Daoy (cell line): ENCODE data around the gene CHI3L2. TPM values are rescaled to one million over a fixed set of nuclear protein-coding genes. Genes with fewer than 3 reads are reported as not detected.
A peak's percentile ranks its signal among the peaks of the same experiment; 100 is the strongest.

Experiments used
- DNase-seq: peaks from one replicate; pipeline ENCODE4 v3.0.0-alpha.2; 2015; ENCODE audit warnings: low read depth
- total RNA-seq: library from RNA; depleted of rRNA; stranded (reverse); fragments of >200 nt; shearing (Covaris generic); gene quantifications from 2 replicates; pipeline ENCODE4 v1.2.3, GENCODE V29; 2014; rRNA removed

The CHI3L2 gene, protein sequence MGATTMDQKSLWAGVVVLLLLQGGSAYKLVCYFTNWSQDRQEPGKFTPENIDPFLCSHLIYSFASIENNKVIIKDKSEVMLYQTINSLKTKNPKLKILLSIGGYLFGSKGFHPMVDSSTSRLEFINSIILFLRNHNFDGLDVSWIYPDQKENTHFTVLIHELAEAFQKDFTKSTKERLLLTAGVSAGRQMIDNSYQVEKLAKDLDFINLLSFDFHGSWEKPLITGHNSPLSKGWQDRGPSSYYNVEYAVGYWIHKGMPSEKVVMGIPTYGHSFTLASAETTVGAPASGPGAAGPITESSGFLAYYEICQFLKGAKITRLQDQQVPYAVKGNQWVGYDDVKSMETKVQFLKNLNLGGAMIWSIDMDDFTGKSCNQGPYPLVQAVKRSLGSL
- total RNA-seq: 0.29 TPM in 1 of 2 replicates, not detected in the other

DNA sequence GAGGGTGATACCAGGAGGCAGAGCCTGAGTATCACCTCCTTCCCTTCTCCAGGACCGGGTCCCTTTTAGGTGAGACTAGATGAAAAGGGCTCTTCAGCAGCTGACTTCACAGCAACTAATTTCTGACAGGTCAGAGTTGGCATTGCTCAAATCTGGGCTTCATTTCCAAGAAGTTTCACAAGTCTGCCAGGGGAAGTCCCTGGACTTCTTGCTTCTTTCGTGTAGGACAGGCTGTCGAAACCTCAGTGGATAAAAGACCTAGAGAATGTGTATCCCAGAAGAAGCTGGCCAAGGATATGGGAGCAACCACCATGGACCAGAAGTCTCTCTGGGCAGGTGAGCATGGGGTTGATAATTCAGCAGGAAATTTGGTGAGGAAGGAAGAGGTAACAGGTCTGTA is at the start of gene CHI3L2:
TSS of gene CHI3L2 (plus strand) at position 280 of the 400 bp plus-strand sequence. CDS start at position 297, 17 bp downstream.
- DNase-seq: no peak

DNA sequence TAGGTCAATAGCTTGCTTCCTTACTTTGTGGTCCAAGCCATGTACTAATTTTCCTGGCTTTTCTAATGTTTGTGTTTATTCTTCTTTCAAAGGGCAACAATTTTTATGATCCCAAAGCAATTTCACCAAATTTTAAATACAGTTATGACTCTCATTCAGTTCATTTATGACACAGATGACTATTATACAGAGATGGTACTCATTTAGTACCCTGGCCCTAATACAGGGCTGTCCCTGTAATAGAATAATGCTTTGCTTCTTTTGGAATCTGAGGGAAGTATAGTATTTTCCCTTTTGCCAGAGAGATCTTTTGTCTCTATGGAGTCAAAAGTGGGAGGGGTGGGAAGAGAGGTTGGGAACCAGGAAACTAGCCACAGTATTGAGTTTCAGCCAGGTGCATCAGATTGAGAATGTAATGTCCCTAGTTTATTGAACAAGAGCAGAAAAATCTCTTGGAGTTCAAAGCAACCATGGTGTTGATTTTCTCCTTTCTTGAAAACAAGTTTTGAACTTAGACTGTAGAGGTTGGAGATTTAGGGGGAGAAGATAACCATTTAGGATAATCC is 47.5 kb upstream of the CHI3L2 start:
- DNase-seq: no peak

DNA sequence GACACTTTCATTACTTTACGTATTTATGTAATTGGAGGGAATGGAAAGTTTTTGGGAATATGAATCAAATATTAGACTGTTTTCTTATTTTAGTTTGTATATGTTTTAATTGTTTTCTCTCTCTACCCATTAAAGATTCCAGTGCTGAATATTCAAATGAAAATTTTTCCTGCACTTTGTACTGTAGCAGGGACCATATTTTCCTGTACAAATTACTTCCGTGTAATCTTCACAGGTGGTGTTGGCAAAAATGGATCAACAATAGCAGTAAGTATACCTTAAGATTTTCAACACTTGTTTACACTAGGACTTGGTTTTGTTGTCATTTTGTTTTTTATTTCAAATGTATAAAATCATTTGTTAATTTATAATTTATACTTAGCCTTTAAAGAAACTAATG is 45.5 kb upstream of the CHI3L2 start:
- DNase-seq: no peak

DNA sequence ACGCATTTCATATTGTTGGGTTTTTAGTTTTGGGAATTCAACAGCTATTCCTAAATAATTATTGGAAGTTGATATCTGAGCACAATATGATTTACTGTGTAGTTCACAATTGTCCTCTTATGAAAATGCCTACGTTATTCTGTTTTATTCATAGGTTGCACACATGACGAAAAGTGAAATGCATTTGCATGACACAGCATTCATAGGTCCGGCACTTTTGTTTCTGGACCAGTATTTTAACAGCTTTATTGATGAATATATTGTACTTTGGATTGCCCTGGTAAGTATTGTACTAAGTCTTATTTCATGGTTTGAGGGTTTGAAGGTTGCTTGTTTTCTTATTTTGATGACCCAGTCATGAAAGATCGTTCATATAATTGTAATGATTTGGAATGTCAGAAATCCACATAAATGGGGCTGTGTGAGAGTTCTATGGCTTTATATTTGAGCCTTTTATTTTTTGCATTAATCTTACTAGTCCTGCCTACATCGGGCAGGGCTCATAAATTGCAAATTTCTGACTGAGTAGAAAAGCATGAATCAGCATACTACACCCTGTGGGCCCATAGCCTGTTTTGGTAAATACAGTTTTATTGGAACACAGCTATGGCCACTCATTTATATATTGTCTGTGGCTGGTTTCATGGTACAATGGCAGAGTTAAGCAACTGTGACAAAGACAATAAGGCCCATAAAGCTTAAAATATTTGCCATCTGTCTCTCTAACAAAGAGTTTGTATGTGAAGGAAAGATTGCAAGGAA is 44.0 kb upstream of the CHI3L2 start:
- no peak for DNase-seq

DNA sequence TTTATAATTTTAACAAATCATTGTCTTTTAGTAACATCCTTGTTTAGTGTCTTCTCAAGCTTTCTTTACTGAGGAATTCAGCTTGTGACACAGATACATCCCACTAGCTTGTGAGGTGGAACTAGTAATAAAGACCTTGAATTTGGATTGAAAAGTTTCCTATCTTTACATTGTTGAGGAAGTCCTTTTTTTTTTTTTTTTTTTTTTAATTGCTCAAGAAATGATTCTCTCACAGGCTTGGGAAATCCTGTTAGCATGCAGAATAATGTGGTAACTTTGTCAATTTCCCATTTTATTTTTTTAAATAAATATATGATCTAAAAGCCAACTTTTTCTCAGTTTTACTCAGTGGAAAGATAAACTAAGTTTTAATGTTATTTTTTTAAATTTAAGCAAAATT is 42.9 kb upstream of the CHI3L2 start:
- no peak for DNase-seq

DNA sequence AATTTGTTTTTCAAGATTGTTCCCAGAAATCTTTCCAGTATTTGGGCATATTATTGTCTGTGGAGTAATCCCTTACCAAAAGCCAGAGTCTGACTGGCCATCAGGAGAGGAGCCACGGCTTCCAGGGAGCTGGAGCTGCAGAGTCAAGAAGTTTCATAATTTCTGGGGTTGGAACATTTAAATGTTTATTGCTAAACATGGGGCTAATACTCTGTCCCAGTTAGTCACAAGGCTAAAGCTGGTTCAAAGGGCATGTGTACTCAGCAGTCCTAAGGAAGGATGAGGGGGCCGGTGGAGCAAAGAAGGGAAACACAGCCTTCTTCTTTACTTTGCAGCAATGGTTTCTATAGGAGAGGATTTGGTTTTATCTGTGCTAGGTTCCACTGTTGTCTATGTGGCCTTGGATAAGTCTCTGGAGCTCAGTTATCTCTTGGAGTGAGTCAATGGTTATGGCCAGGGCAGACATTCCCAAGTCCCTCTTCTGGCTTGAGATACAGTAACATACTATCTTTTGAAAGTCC is 36.5 kb upstream of the CHI3L2 start:
- no peak for DNase-seq

DNA sequence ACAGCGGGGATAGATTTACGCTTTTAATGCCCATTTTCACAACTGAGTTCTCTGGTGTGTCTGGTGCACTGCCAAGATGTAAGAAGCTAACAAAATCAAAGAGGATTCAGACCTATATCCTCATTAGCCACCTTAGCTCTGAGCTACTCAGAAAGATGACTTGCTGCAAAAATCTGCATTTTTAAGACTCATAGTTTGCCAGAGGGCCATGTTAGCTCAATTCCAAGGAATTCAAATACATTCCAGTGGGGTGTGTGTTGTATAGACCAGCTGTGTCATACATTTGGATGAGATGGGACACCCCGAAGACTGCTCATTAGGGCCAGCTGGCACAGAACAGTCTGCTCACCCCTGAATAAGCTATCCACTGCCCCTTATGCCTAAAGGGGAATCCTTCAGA is 36.0 kb upstream of the CHI3L2 start:
- no peak for DNase-seq

DNA sequence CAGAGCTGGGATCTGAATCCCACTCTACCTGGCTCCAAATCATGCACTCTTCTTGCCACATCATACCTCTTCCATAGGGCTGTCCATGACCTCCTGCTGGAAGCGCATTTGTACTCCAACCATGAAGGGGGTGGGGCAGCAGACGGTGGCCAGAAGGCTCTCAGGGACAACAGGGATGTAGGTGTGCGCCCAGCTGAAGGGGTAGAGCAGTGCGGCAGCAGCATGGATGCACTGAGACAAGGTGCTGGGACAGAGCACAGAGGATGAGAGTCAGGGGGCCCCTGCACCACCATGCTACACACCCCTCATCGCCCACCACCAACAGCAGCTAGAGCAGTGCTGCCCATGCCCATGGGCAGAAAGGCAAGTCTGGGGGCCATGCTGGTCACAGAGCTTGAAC is 35.4 kb upstream of the CHI3L2 start:
- no peak for DNase-seq

DNA sequence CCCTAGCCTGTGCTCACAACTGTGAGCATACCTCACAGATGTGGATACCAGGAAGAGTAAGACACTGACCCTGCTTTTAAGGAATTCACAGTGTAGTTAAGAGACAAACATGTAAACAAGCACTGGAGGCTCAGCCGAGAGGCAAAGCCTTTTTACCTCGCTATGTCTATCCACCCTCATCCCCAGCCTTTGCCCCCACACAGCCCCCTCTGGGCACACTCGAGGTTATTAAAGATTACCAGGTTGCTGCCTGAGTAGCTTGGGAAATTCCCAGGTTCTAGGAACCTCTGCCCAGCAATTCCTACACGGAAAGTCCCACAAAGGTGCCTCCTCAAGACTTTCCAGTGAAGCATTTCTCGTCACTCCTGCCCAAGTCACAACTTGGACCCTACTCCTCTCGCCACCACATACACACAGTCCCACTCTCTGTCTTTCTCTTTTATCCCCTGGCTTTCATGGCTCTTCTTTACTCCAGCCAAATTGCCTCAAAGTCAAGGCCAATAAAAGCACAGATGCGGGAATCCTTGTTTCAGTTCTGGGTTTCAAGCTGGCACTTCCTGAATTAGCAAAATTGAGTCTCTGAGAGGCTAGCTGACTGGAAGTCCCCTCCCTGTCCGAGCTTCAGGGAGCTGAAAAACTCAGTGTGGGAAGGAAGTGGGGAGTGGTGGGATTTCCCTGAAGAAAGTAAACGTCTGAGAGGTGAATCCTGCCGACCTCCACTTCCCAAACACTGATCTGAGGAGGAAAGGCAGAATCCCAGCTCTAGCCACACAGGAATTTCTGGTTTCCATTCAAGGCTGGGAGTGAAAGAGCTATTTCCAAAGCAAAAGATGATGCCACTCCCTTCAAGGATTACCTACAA is 34.6 kb upstream of the CHI3L2 start:
- DNase-seq: peak; percentile 52

DNA sequence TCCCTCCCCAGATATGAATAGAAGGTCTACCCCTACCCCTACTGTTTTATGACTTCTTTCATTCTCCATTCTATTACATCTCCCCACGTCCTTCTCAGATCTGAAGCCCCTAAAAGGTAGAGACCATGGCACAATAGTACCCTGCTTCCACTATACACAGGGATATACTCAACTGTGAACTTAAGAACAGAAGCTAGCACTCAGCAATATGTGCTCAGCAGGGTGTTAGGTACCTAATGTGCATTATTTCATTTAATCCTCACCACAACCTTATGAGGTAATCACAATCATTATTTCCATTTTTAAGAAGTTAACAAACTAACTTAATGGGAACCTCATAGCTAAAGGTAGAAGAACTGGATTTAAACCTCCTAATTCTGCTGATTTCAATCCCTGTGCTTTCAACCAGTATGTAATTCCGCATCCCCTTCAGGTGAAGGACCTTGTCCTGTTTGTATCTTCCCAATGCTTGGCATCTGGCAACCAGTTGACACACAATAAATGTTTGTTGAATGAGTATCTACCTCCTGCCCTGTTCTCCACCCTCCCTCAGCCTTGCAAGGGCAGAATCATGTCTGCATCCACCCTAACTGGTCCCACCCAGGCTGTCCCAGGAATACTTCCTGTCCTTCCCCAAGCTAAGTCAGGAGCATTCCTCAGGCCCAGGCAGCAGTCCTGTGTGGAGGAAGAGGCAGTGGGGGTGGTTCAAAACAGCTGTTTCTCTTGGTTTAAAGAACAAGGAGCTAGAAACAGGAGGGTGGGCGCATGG is 33.6 kb upstream of the CHI3L2 start:
- no peak for DNase-seq

DNA sequence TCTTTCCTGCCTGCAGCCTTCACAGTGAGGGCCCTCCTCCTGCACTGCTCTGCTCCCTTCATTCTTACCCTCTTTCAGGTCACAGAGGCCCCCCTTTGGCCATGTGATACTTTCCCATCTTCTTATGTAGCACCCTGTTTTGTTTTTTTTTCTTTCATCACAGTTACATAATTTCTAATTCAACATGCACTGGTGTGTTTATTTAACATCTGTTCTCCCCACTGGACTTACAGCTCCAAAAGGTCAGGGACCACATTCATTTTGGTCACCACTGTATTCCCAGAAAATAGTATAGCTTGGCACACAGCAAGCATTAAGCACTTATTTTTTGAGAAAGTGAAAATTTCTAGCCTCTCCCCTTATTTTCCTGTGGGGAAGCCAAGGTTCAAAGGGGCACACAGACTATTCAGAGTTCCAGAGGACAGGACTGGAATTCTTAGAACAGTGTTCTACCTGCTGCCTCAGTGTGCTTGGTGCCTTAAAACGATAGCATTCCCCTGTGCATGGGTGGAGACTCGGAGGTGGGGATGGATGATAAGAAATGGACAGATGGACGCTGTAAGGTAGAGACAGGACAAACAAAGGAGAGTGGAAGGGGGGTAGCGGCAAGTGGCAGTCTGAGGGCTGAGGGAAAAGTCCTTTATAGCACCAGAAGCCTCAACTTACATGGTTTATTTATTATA is 32.4 kb upstream of the CHI3L2 start:
- DNase-seq: no peak

DNA sequence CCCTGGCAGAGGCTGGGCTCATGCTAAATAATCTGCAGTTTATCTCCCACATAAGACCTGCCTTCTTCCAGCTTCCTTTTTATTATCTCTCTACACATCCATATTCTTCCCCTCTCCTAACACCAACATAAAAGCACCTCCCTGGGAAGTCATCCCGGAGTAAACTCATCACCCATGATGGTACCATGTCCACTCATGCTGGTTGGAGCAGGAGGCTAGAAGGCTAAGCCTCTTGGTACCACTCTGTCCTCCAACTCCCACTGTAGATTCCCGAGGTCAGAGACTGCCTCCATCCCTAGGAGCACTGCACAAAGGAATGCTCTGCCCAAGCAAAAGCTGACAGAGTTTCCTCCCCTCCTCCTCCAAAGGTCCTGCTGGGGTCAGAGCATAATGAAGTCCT is 31.3 kb upstream of the CHI3L2 start:
- no peak for DNase-seq

DNA sequence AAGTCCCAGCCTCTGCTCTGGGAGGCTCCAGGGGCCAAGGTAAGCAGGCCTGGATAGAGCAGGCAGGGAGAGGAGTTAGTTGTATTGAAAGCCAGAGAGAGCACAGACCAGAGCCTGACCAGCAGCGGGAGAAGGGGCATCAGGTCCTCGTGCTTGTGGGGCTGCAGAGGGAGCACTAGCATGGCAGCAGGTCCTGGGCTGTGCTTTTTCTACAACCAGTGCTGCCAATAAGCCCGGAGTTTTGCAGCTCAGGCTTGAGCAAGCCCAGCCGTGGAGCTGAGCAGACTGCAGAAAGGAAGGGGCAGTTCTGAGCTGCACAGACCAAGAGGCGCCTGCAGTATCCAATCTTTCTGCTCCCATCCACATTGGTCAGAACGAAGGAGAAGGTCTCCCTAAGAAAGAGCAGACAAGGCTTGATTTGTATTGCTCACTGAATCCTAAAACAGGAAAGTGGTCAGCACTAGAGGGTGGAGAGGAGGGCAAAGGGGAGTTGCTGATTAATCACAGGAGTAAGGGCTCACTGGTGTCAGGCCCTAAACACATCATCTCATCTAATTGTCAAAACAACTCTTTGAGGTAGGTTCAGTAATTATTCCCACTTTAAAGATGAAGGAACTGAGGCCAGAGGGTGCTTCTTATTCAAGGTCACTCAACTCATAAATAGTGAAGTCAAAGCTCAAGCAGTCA is 29.8 kb upstream of the CHI3L2 start:
- no peak for DNase-seq

DNA sequence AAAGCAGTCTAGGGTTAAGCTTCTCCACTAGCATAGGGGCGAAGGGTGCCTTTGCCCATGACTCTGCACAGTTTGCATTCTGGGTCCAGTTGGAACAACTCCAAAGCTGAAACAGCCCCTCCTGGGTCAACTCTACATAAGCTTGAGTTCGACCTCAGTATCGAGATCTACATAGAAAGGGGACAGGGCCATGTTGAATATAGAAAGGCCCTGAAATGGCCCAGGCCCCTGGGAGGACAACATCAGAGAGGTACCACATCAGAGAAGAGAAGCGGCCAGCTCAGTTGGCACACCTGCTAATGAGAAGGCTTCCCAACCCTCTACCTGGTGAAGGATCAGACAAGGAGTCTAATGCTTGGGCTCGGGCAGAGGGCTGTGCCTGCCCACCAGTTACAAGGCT is 28.7 kb upstream of the CHI3L2 start:
- no peak for DNase-seq

DNA sequence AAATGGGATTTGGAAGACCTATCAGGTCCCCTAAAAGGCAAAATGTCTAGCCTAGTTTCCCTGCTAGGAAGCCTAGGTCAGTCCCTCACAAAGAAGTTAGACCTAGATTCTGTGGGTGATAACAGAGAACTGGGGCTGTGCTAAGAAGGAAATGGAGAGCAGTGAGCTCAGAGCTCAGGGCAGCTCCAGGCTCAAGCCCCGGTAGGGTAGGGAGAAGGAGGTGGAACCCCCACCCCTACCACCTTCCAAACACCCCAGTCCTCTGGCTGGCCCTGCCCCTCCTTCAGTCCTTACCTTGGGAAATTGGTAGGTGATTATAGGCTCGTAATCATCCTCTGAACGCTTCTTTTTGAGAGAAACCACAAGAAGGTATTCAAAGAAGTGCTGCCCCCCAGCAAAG is 28.2 kb upstream of the CHI3L2 start:
- no peak for DNase-seq

DNA sequence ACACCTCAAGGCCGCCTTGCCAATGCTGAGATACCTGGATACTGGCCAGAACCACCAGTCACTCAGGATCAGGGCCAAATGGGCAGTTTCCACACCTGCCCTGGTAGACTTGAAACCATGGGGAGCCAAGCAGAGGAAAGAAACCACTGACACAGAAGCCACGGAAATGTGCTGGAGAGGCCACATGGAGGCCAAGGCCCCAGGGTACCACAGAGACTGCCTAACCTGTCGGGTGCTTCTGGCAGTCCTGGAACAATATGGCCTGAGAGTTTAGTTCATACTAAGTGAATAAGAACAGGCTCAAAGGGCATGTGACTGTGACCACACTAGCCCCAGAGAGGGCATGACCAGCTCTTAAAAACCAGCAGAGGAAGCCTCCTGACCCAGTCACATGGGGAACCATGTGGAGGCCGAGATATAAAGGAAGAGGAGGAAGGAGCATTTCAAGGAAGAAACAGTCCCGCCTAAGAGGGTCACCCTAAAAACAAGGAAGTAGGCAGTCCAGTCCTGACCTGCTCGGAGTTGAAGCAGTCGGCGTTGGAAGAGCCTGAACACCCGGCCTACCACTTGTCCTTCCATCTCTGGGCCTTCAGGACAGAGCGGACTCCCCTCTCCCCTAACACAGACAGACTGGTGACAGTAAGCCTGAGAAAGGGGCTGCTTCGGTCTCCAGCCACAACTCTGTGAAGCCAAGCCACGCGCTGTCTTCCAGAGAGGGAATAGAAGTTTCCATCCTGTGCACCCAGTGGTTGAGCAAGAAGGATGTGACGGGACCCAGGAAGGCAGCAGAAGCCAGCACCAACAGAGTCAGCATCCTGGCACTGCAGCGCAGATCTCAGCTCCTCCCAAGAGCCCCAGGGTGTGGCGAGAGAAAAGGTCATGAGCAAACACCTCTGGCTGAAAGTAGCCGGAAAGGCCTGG is 27.4 kb upstream of the CHI3L2 start, which contains the start of gene DENND2D:
TSS of gene DENND2D (minus strand) at position 766 of the 921 bp plus-strand sequence. CDS start at position 579, 187 bp downstream.
- no peak for DNase-seq

DNA sequence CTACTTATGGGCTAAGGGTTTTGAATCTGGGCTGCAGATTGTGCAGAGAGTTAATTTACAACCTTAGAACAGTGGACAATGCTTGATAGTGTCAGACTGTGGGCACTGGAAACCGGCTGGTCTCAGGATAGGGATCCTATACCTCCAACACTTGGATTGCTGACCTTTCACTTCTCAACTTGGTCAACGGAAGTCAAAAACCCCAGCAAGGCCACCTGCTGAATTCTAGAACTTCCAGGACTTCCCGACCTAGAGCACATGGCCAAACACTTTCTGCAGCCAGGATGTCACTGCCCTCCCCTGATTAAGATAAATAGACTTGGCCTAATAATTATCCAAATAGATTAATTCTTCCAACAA is 26.7 kb upstream of the CHI3L2 start:
- no peak for DNase-seq

DNA sequence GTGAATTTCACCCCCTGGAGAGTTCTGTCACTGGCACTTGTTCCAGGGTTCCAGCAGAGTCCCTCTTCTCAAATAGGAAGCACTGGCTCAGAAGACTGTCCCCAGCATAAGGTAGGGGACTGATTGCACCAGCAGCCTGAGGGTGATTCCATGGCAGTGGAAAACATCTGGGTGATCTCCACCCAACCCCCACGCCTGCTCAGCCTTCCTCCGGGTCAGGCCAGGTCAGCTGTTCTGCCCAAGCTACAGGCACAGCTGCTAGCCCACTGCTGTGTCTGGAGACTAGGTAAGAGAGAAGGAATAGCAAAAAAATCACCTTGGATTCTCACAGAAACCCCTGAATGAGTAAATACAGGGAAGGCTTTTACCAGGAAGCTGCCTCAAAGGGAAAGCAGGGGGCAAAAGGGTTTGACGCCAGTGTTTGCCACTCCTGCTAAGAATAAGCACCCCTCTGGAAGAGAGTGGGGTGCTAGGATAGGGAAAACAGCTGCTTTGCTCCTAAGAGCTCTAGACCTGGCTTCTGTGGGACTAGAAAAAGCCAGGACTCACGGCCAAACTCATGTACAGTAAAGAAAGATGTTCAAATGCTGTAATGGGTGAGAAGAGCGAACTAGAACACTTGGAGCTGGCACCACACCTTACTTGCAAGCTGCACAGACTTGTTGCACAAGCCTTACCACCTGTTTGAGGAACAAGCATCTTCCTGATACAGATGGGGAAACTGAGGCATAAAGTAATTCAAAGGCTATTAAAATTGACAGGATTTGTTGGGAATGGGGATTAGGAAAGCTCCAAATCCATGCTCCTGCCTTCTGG is 26.0 kb upstream of the CHI3L2 start:
- no peak for DNase-seq
